NCI-H226 (cell line): ENCODE measurements around the gene SESN1.
"Not testable (repeated sequence)": the region's sequence is repeated elsewhere in the genome, so short reads cannot be mapped to it uniquely, and the experiment has no call there.

ENCODE experiments used
- DNase-seq: peaks from one replicate; pipeline ENCODE4 v3.0.0-alpha.2; 2015

SESN1 gene

DNA sequence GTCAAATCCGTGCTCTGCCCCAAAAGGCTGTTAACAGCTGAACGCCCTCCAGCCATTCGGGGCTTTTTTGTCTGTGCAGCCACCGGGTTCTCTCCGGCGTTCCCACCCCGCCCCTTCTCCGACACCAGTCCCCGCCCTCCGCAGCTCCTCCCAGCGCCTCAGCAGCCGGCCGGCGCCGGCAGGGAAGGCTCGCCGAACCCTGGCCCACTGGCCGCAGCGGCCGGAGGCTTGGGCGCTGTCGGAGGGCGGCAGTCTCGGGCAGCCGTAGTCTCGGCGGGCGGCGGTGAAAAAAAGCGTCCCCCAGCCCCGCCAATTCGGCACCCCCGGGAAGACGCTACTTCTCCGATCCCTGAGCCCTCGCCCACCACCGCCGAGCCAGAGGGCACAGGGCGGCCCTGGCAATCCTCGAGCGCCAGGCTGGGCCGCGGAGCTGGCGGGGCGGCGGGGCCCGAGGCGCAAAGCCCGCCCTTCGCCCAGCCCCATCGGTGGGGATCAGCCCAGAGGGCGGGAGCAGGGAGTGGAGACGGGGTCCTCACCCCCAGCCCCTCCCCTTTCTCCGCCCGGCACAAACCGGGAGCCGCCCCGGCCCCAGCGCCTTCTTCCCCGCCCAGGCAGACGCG is at the start of gene SESN1:
Gene SESN1 (minus strand): TSS at position 431 of the 620 bp plus-strand sequence. CDS start 773 bp downstream, outside the sequence.
- peak; percentile 85 for DNase-seq

DNA sequence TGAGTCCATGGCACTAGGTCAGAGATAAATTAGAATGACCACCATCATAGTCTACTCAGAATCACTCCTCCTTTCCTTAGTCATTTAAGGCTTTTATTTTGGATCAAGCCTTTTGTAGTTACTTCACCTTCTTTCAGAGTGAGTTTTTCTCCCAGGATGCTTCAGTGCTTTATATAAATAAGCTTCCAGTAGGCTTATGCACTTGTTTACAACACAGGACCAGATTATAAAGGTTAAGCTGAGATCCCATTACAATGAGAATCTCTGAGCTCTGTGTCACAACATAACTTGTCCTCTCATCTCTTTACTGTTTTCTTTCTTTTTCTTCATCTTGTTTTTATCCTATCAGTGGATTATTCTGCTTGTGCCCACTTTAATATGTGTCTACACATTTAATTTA is 48.5 kb upstream of the SESN1 start:
- DNase-seq = no peak

DNA sequence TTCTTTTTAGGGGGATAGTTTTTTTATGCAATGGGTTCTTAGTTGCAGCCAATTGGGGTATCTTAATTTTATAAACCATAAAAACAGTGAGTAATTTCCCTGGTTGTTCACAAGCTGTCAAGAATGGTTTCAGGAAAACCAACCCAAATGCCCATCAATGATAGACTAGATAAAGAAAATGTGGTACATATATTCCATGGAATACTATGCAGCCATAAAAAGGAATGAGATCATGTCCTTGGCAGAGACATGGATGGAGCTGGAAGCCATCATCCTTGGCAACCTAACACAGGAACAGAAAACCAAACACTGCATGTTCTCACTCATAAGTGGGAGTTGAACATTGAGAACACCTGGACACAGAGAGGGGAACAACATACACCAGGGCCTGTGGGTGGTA is 47.4 kb upstream of the SESN1 start:
- not testable (repeated sequence) for DNase-seq

DNA sequence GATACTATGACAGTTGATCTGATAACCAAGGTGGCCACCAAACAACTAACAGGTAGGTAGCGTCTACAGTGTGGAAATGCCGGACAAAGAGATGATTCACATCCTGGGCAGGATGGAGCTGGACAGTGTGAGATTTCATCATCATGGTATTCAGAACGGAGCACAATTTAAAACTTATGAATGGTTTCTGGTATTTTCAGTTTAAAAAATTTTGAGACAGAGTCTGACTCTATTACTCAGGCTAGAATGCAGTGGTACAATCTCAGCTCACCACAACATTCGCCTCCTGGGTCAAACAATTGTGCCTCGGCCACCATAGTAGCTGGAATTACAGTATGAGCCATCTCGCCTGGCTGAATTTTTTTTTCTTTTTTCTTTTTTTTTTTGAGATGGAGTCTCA is 44.5 kb upstream of the SESN1 start:
- DNase-seq = peak; percentile 62

DNA sequence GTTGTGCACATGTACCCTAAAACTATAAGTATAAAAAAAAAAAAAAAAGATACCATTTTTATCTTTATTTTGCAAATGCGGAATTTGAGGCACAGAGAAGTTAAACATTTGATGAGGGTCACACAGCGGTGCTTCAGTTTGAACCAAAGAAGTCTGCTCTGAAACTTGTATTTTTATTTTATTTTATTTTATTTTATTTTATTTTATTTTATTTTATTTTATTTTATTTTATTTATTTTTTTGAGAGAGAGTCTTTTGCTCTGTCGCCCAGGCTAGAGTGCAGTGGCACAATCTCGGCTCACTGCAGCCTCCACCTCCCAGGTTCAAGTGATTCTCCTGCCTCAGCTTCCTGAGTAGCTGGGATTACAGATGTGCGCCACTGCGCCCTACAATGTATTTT is 41.9 kb upstream of the SESN1 start:
- DNase-seq = not testable (repeated sequence)

DNA sequence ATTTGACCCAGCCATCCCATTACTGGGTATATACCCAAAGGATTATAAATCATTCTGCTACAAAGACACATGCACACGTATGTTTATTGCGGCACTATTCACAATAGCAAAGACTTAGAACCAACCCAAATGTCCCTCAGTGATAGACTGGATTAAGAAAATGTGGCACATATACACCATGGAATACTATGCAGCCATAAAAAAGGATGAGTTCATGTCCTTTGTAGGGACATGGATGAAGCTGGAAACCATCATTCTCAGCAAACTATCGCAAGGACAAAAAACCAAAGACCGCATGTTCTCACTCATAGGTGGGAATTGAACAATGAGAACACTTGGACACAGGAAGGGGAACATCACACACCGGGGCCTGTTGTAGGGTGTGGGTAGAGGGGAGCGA is 41.4 kb upstream of the SESN1 start:
- not testable (repeated sequence) for DNase-seq

- DNase-seq = not testable (repeated sequence)
Observed at GRCh38 chr6:109135600-109135999, 41.0 kb upstream of the SESN1 start.

- no peak for DNase-seq
Observed at GRCh38 chr6:109130065-109130464, 35.4 kb upstream of the SESN1 start.

DNA sequence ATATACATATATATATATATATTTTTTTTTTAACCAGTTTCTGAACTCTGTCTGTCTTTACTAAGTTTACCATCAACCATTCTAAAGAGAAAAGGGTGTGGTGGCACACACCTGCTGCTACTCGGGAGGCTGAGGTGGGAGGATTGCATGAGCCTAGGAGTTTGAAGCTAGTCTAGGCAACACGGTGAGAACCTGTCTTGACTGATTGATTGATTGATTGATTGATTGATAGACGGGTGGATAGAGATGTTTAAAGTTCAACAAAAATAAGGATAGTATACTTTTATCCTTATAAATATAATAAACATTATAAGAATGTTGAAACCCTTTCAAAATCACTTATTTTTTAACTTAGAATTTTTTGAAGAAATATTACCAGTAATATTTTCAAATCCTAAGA is 30.9 kb upstream of the SESN1 start:
- no peak for DNase-seq

GRCh38 chr6:109124219-109124618 is 29.6 kb upstream of the SESN1 start:
- DNase-seq = no peak

DNA sequence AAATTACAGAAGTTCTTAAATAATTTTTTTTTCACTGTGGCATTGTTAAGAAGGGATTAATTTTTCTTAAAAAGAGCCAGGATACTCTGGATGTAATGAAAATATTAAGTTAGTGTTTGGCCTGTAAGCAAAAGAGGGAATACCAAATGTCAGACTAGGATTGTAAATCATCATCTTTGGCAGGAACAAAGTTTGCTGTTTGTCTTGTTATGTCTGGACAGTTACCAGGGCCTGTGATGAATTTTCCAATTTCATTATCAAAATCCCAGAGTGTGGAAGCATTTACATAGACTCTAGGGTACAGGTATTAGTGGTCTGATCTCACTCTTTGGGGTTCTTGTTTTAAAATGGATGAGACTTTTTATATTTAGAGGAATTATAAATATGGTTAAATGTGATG is 26.8 kb upstream of the SESN1 start:
- DNase-seq = peak; percentile 4

DNA sequence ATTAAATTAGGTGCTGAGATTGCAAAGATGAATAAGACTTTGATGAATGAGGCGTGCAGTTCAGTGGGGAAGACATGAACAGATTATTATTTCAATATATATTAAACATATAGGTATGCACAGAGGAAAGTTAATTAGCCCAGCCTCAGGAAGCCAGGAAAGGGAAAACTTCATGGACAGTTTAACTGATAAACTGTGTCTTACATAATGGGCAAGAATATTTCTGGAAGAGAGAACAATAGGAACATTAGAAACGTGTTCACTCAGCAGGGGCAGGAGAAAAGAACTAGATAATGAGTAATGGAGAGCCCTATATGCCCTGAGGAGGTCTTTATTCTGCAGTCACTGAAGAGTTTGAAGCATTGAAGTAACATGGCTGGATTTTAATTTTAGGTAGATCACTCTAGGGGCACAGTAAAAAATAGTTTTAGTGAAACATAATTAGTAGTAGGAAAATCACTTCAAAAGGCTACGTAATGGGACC is 24.3 kb upstream of the SESN1 start:
- no peak for DNase-seq

- no peak for DNase-seq
Observed at GRCh38 chr6:109118337-109118736, 23.7 kb upstream of the SESN1 start.

DNA sequence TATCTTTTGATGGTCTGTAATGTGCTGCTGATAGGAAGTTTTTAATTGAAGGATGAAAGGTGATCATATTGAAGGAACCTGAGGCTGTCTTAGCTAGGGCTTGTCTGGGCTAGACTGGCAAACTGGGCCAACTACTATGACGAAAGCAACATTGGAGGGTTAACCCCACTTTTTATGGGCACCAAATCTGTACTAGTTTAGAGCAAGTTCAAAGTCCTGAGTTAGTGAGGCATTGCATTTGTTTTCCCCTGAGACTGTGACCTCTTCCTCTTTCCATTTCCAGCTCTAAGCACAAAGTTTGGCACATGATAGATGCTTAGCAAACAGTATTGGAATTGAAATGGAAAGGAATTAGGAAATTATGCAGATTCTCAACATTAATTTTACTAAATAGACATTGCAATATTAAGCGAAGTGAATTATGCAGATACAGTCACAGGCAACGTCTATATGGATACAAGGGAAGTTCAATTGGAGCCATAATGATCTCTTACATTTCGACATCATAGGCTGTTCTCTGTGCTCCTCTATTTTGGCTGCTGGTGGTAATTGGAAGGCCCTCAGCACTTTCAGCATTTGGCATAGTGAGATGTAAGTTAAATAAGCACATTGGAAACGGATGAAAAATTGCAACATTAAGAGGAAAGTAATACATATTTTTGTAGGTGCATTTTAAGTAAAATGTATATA is 22.8 kb upstream of the SESN1 start:
- DNase-seq = no peak

- not testable (repeated sequence) for DNase-seq
Observed at GRCh38 chr6:109112663-109113062, 18.0 kb upstream of the SESN1 start.

DNA sequence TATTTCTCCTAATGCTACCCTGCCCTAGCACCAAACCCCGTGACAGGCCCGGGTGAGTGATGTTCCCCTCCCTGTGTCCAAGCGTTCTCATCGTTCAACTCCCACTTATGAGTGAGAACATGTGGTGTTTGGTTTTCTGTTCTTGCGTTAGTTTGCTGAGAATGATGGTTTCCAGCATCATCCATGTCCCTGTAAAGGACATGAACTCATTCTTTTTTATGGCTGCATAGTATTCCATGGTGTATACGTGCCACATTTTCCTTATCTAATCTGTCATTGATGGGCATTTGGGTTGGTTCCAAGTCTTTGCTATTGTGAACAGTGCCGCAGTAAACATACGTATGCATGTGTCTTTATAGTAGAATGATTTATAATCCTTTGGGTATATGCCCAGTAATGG is 15.0 kb upstream of the SESN1 start:
- DNase-seq = not testable (repeated sequence)

DNA sequence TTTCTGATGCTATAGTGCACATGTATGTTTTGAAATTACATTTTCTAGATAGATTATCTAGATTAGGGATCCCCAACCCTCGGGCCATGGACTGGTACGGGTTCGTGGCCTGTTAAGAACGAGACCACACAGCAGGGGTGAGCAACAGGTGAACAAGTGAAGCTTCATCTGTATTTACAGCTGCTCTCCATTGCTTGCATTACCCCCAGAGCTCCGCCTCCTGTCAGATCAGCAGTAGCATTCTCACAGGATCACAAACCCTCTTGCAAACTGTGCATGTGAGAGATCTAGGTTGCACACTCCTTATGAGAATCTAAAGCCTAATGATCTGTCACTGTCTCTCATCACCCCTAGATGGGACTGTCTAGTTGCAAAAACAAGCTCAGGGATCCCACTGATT is 11.0 kb upstream of the SESN1 start:
- no peak for DNase-seq

DNA sequence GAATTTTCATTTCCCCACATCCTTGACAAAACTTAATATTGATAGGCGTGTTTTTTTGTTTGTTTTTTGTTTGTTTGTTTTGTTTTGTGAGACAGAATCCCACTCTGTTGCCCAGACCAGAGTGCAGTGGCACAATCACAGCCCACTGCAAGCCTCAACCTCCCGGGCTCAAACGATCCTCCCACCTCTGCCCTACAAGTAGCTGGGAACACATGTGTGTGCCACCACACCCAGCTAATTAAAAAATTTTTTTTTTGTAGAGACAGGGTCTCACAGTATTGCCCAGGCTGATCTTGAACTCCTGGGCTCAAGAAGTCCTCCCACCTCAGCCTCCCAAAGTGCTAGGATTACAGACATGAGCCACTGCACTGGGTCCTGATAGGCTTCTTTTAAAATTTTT is 9.9 kb upstream of the SESN1 start:
- no peak for DNase-seq

GRCh38 chr6:109103942-109104341 is 9.3 kb upstream of the SESN1 start:
- DNase-seq = no peak

- DNase-seq = no peak
Observed at GRCh38 chr6:109102762-109103161, 8.1 kb upstream of the SESN1 start.

GRCh38 chr6:109097661-109098060 is 3.0 kb upstream of the SESN1 start:
- no peak for DNase-seq

GRCh38 chr6:109096208-109096607 is 1.6 kb upstream of the SESN1 start:
- DNase-seq = no peak

GRCh38 chr6:109095835-109096084 is 1.1 kb upstream of the SESN1 start:
- no peak for DNase-seq

GRCh38 chr6:109095036-109095834 is 589 bp upstream of the SESN1 start, which contains the start of gene CEP57L1:
Gene CEP57L1, plus strand, starts transcription at chr6:109095507. Its CDS starts 49,715 bp downstream, at chr6:109145222.
- peak; percentile 96 for DNase-seq
